HG03095 (cell line): Measurements from ENCODE around the gene FAM124A.

Experiments
- ATAC-seq: cut with Tn5 transposase; IDR thresholded peaks from one replicate; pipeline ENCODE4 v1.9.1; 2021; ENCODE audit warnings: moderate library complexity; ENCODE audit not compliant: unreplicated experiment

The FAM124A gene

DNA sequence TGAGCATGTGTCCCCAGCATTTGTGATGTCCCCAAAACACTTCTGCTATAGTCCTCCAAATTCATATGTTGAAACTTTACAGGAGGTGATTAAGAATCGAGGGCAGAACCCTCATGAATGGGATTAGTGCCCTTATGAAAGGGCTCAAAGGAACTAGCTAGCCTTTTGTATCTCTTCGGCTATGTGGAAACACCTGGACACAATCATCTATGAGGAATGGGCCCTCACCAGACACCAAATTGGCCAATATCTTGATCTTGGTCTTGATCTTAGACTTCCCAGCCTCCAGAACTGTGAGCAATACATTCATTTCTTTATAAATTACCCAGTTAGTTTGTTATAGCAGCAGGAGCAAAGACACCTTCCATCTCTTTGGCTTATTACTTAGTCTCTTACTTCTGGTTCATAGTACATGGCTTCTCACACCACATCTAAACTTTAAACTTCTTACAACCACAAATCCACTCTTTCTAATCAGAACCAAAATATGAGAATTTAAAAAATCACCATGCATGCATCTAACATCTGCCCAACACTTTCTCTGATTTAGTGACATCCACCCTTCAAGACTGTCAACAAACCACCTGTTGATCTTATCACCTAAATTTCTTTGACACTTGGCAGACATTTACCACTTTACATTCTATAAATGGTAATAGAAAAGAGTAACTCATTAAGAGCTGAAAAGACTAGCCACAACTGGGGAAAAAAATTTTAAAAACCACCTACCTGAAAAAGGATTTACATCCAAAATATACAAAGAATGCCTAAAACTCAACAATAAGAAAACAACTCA, 110.6 kb downstream of the FAM124A start:
- ATAC-seq: no peak

DNA sequence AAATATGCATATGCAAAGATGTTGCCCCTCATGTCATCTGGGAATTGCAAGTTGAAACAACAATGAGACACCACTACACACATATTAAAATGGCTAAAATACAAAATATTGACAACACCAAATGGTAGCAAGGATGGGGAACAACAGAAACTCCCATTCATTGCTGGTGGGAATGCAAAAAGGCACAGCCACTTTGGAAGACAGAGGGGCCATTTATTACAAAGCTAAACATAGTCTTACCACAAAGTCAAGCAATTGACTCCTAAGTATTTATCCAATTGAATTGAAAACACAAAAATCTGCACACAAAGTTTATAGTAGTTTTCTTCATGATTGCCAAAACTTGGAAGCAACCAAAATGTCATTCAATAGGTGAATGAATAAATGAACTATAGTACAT, 111.2 kb downstream of the FAM124A start:
- ATAC-seq: no peak

GRCh38 chr13:51333826-51334225, 111.6 kb downstream of the FAM124A start:
- ATAC-seq: no peak
